Lower lobe of right lung (tissue), 2 donors: ENCODE data around the gene RAET1G. TPM values are rescaled to one million over a fixed set of nuclear protein-coding genes. Genes with fewer than 3 reads are reported as not detected.
"Not testable (repeated sequence)": the region's sequence is repeated elsewhere in the genome, so short reads cannot be mapped to it uniquely, and the experiment has no call there.

Experiments used
- ATAC-seq, 2 donors: fragments of 200-7000 bp; cut with Tn5 transposase; one replicate each; pipeline ENCODE4 v1.9.1; 2020 to 2022; ENCODE audit warnings: mild to moderate bottlenecking in 2 of 2, moderate library complexity in 2 of 2
- DNase-seq: peaks from one replicate; pipeline ENCODE4 v3.0.0-alpha.2; 2020
- H3K27ac ChIP-seq: fragments of 200-600 bp; one replicate; pipeline ENCODE4 v1.8.0; 2022
- H3K27me3 ChIP-seq: fragments of 200-600 bp; one replicate; pipeline ENCODE4 v1.8.0; 2022; ENCODE audit warnings: low read depth
- H3K36me3 ChIP-seq: fragments of 200-600 bp; one replicate; pipeline ENCODE4 v1.8.0; 2022; ENCODE audit warnings: mild to moderate bottlenecking
- H3K4me1 ChIP-seq: fragments of 200-600 bp; one replicate; pipeline ENCODE4 v1.8.0; 2022
- H3K4me3 ChIP-seq: fragments of 200-600 bp; one replicate; pipeline ENCODE4 v1.8.0; 2022; ENCODE audit warnings: mild to moderate bottlenecking
- H3K9me3 ChIP-seq: fragments of 200-600 bp; one replicate; pipeline ENCODE4 v1.8.0; 2022
- intact Hi-C: fragments of 100-400 bp; cut with DNase I; formaldehyde crosslinking; loops from one replicate; pipeline ENCODE4 v1.11.0; 2022
- total RNA-seq: library from RNA; stranded (reverse); fragmentation: NEBNext Ultra II Directional; extraction: Animal tissue kit (Norgen Biotek cat#: 25700); gene quantifications from one replicate; pipeline ENCODE4 v1.2.1, GENCODE V29; 2021
- TF ChIP-seq, protein P1 (sequence below): fragments of 200-600 bp; IDR thresholded peaks from one replicate; pipeline ENCODE4 v1.8.0; 2022; ENCODE audit warnings: antibody characterized with exemption, mild to moderate bottlenecking
- donor health status: DM: no; HTN: yes; CAD: no; lungs with severe emphysema.

RAET1G gene
- total RNA-seq, 1 donor from 2014 or later, result 0.83 TPM

- H3K4me1 ChIP-seq, result peaks cover 32% of the 10 kb centered on the region
- ATAC-seq, result peak; percentile 51 to 60
- peak overlapping the region; percentile 83 for H3K27ac ChIP-seq
- H3K4me3 ChIP-seq, result no peak overlapping the region
- H3K9me3 ChIP-seq, result no peaks in the 10 kb centered on the region
- DNase-seq, result no peak
- intact Hi-C loops, result no loop called here
- no peaks in the 10 kb centered on the region for H3K27me3 ChIP-seq
- TF ChIP-seq, protein P1, sequence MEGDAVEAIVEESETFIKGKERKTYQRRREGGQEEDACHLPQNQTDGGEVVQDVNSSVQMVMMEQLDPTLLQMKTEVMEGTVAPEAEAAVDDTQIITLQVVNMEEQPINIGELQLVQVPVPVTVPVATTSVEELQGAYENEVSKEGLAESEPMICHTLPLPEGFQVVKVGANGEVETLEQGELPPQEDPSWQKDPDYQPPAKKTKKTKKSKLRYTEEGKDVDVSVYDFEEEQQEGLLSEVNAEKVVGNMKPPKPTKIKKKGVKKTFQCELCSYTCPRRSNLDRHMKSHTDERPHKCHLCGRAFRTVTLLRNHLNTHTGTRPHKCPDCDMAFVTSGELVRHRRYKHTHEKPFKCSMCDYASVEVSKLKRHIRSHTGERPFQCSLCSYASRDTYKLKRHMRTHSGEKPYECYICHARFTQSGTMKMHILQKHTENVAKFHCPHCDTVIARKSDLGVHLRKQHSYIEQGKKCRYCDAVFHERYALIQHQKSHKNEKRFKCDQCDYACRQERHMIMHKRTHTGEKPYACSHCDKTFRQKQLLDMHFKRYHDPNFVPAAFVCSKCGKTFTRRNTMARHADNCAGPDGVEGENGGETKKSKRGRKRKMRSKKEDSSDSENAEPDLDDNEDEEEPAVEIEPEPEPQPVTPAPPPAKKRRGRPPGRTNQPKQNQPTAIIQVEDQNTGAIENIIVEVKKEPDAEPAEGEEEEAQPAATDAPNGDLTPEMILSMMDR, result no peak
- H3K36me3 ChIP-seq, result no peaks in the 10 kb centered on the region
Measured at GRCh38 chr6:149895833-149896271, 27.1 kb downstream of the RAET1G start.

DNA sequence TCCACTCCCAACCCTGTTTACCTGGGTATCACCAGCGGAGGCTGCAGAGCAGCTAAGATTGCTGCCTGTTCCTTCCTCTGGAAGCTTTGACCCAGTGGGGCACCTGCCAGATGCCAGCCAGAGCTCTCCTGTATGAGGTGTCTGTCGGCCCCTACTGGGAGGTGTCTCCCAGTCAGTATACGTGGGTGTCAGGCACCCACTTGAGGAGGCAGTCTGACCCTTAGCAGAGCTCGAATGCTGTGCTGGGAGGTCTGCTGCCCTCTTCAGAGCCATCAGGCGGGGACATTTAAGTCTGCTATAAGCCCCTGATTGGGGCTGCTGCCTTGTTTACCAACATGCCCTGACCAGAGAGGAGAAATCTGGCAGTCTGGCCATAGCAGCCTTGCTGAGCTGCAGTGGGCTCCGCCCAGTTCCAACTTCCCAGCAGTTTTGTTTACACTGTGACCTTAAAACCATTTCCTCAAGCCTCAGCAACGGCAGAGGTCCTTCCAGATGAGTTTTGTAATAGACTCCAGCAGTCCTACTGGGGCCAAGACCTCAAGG lies 27.8 kb downstream of the RAET1G start:
- intact Hi-C loops, result no loop called here
- H3K27ac ChIP-seq, result peak overlapping the region; percentile 83
- H3K27me3 ChIP-seq, result no peaks in the 10 kb centered on the region
- H3K4me3 ChIP-seq, result no peak overlapping the region
- peak; percentile 66 for DNase-seq
- H3K36me3 ChIP-seq, result no peaks in the 10 kb centered on the region
- ATAC-seq, result peak; percentile 84 to 86
- no peaks in the 10 kb centered on the region for H3K9me3 ChIP-seq
- H3K4me1 ChIP-seq, result peaks cover 32% of the 10 kb centered on the region
- TF ChIP-seq, protein P1, result no peak

DNA sequence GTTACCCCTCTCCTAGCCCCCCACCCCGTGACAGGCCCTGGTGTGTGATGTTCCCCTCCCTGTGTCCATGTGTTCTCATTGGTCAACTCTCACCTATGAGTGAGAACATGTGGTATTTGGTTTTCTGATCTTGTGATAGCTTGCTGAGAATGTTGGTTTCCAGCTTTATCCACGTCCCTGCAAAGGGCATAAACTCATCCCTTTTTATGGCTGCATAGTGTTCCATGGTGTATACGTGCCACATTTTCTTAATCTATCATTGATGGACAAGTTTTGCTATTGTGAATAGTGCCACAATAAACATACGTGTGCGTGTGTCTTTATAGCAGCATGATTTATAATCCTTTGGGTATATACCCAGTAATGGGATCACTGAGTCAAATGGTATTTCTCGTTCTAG lies 31.1 kb downstream of the RAET1G start:
- DNase-seq, H3K9me3 ChIP-seq, H3K4me3 ChIP-seq, H3K27me3 ChIP-seq, H3K36me3 ChIP-seq, H3K27ac ChIP-seq, intact Hi-C loops, ATAC-seq: not testable (repeated sequence)
- H3K4me1 ChIP-seq, result peaks cover 22% of the 10 kb centered on the region

- Histone ChIP-seq H3K4me3 (no peak overlapping the region), H3K27ac (no peak overlapping the region), H3K27me3 (no peaks in the 10 kb centered on the region), H3K9me3 (no peaks in the 10 kb centered on the region), H3K36me3 (no peaks in the 10 kb centered on the region), H3K4me1 (peaks cover 16% of the 10 kb centered on the region)
- intact Hi-C loops, result no loop called here
- TF ChIP-seq, protein P1, result no peak
- ATAC-seq (no peak), DNase-seq (no peak)
Measured at GRCh38 chr6:149891259-149891658, 31.7 kb downstream of the RAET1G start.

DNA sequence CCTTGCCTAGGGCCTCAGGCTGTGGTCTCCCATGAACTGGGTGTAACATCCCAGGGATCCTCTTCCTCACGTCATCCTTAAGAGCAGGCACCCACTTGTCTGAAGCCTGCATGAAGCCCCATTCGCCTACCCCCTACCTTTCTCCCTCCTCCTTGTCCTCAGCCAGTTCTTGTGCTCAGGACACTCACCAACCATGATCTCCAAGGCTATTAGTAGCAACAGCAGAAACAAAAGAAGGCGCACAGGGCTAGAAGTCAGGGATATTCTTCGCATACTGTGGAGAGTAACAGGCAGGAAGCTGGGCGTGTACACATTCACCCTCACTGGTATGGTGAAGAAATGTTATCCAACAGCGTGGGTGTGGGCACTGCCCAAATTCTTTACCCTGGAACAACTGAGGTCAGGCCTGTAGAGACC lies 32.3 kb downstream of the RAET1G start:
- Histone ChIP-seq H3K4me3 (no peak overlapping the region), H3K9me3 (no peaks in the 10 kb centered on the region), H3K4me1 (peaks cover 9% of the 10 kb centered on the region), H3K27ac (no peak overlapping the region), H3K36me3 (no peaks in the 10 kb centered on the region), H3K27me3 (no peaks in the 10 kb centered on the region)
- DNase-seq (no peak), ATAC-seq (peak; percentile 45 to 56)
- TF ChIP-seq, protein P1, result no peak
- intact Hi-C loops, result no loop called here

DNA sequence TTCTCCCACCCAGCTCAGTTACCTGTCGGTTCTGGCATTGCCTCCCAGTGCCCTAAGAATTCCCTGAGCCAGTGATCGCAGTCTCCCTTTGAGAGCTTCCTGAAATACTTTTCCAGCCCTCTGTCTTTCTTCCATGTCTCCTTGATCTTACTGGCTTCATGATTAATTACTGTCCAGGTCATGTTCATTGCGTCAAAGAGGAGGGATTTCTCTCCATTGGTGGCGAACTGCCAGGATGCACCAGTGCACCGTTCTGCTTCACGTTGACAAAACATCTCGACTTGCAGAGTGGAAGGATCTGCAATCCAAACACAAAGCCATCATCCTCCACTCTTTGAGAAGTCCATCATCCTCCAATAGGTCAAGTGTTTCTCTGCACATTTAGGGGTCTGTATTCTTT lies 33.6 kb downstream of the RAET1G start:
- H3K4me3 ChIP-seq, result no peak overlapping the region
- H3K27me3 ChIP-seq, result no peaks in the 10 kb centered on the region
- no peak for DNase-seq
- H3K9me3 ChIP-seq, result no peaks in the 10 kb centered on the region
- TF ChIP-seq, protein P1, result no peak
- no peak for ATAC-seq
- H3K4me1 ChIP-seq, result no peaks in the 10 kb centered on the region
- intact Hi-C loops, result no loop called here
- H3K27ac ChIP-seq, result no peak overlapping the region
- no peaks in the 10 kb centered on the region for H3K36me3 ChIP-seq
